HCT116 (cell line): ENCODE measurements around the gene MSI2. TPM values are rescaled to one million over a fixed set of nuclear protein-coding genes. Genes with fewer than 3 reads are reported as not detected.

Source experiments
- ATAC-seq: fragments of 200-7000 bp; cut with Tn5 transposase; 2 replicates; pipeline ENCODE4 v1.9.1; 2020; ENCODE audit warnings: mild to moderate bottlenecking, moderate library complexity
- BruUV-seq: library from RNA; stranded (reverse); fragments of 400-500 nt; replicated peaks from 2 replicates; lab custom pipeline; 2021; lab: Mats Ljungman, UMichigan
- CTCF ChIA-PET: fragments of 300-600 bp; sonication (Branson Sonifier 250); formaldehyde crosslinking; loops from one replicate; lab custom pipeline; 2021; ENCODE audit warnings: antibody characterized with exemption; lab: Charles Lee
- POLR2A ChIA-PET: fragments of 300-600, 350-600 bp; sonication (Branson Sonifier 250); formaldehyde crosslinking; loops from one replicate; lab custom pipeline; 2021; ENCODE audit warnings: antibody characterized with exemption; lab: Charles Lee
- RAD21 ChIA-PET, 2 experiments: fragments of 300-600 bp; sonication (Branson Sonifier 250); formaldehyde crosslinking; loops; one replicate each; lab custom pipeline; 2023; ENCODE audit warnings: low total read pairs in 2 of 2; ENCODE audit not compliant: uncharacterized antibody in 2 of 2, unreplicated experiment in 2 of 2, low non-redundant PET in 1 of 2; lab: Charles Lee
- DNase-seq: peaks from one replicate; pipeline ENCODE4 v3.0.0-alpha.2; 2010; ENCODE audit warnings: low read depth, low spot score
- H2AFZ ChIP-seq: fragments of 200-600 bp; shearing (Covaris generic), sonication (generic); 2 replicates; pipeline ENCODE4 v1.6.1; 2017; ENCODE audit warnings: low read depth, mixed run types, mixed read lengths, antibody characterized with exemption, low read length; ENCODE audit not compliant: poor library complexity, severe bottlenecking
- H3K27ac ChIP-seq: 2 replicates; pipeline ENCODE4 v1.5.1; 2012; ENCODE audit warnings: low read depth, low read length
- H3K27me3 ChIP-seq: fragments of 200-600 bp; sonication (generic); 2 replicates; pipeline ENCODE4 v1.6.1; 2016; ENCODE audit warnings: mixed run types, low read length, mixed read lengths; ENCODE audit not compliant: insufficient read depth
- H3K36me3 ChIP-seq, 2 experiments: fragments of 200-500 bp in 1 of 2; fragments of 200-600 bp in 1 of 2; sonication (Bioruptor generic) in 1 of 2; sonication (generic) in 1 of 2; 2 replicates each; pipeline versions ENCODE4 v1.5.1 to v1.6.1; 2014 to 2016; ENCODE audit warnings: low read length in 2 of 2, inconsistent platforms in 1 of 2, mixed read lengths in 1 of 2, mixed run types in 1 of 2; ENCODE audit not compliant: insufficient read depth in 2 of 2, control insufficient read depth in 1 of 2
- H3K4me1 ChIP-seq, 2 experiments: fragments of 200-600 bp in 1 of 2; sonication (generic) in 1 of 2; 2 replicates each; pipeline versions ENCODE4 v1.5.1 to v1.6.1; 2012 to 2017; ENCODE audit warnings: low read length in 2 of 2, inconsistent platforms in 1 of 2, mild to moderate bottlenecking in 1 of 2, mixed read lengths in 1 of 2, mixed run types in 1 of 2, moderate library complexity in 1 of 2; ENCODE audit not compliant: insufficient read depth in 2 of 2, control insufficient read depth in 1 of 2
- H3K4me2 ChIP-seq: fragments of 200-600 bp; sonication (generic); 2 replicates; pipeline ENCODE4 v1.6.1; 2017; ENCODE audit warnings: mixed run types, low read length, mixed read lengths
- H3K4me3 ChIP-seq, 2 experiments: fragments of 200-600 bp in 1 of 2; sonication (generic) in 1 of 2; replicated peaks in 1 of 2; 2 replicates each; pipeline ENCODE4 v1.5.1; 2011 to 2016; ENCODE audit warnings: low read length in 2 of 2, control low read depth in 1 of 2, low read depth in 1 of 2, mild to moderate bottlenecking in 1 of 2, mixed read lengths in 1 of 2, mixed run types in 1 of 2
- H3K79me2 ChIP-seq: fragments of 200-600 bp; sonication (generic); 2 replicates; pipeline ENCODE4 v1.6.1; 2017; ENCODE audit warnings: mild to moderate bottlenecking, mixed run types, low read length, moderate library complexity, mixed read lengths; ENCODE audit not compliant: insufficient read depth
- H3K9ac ChIP-seq: fragments of 200-600 bp; sonication (generic); 2 replicates; pipeline ENCODE4 v1.6.1; 2016; ENCODE audit warnings: low read length, mixed read lengths
- H3K9me2 ChIP-seq: fragments of 200-600 bp; sonication (generic), shearing (Covaris generic); 2 replicates; pipeline ENCODE4 v1.6.1; 2017; ENCODE audit warnings: mixed run types, mild to moderate bottlenecking, moderate library complexity; ENCODE audit not compliant: insufficient read depth
- H3K9me3 ChIP-seq, 2 experiments: fragments of 200-500 bp in 1 of 2; fragments of 200-600 bp in 1 of 2; sonication (Bioruptor generic) in 1 of 2; sonication (generic) in 1 of 2; 2 replicates each; pipeline ENCODE4 v1.6.1; 2014 to 2017; ENCODE audit warnings: low read length in 2 of 2, mixed read lengths in 2 of 2, inconsistent platforms in 1 of 2, low read depth in 1 of 2, mild to moderate bottlenecking in 1 of 2, mixed run types in 1 of 2, moderate library complexity in 1 of 2; ENCODE audit not compliant: control insufficient read depth in 1 of 2, insufficient read depth in 1 of 2
- H4K20me1 ChIP-seq: fragments of 200-600 bp; sonication (generic), shearing (Covaris generic); 2 replicates; pipeline ENCODE4 v1.6.1; 2017; ENCODE audit warnings: mixed run types, mild to moderate bottlenecking, moderate library complexity; ENCODE audit not compliant: insufficient read depth
- CTCF ChIP-seq, 3 experiments: fragments of 200-600 bp in 1 of 3; sonication (generic) in 1 of 3; IDR thresholded peaks in 2 of 3; conservative IDR thresholded peaks in 1 of 3; 2 replicates each; pipeline ENCODE4 v1.5.1; 2012 to 2017; ENCODE audit warnings: low read depth in 2 of 3, low read length in 2 of 3, antibody characterized with exemption in 1 of 3, borderline replicate concordance in 1 of 3, control low read depth in 1 of 3, mild to moderate bottlenecking in 1 of 3, mixed read lengths in 1 of 3, mixed run types in 1 of 3, moderate library complexity in 1 of 3; ENCODE audit not compliant: insufficient read depth in 1 of 3
- ELF1 ChIP-seq: IDR thresholded peaks from 2 replicates; pipeline ENCODE4 v1.6.1; 2012; ENCODE audit warnings: low read depth, borderline replicate concordance
- EZH2 ChIP-seq: fragments of 200-600 bp; sonication (generic); IDR thresholded peaks from 2 replicates; pipeline ENCODE4 v1.6.1; 2017; ENCODE audit warnings: antibody characterized with exemption, mixed run types
- JUND ChIP-seq: IDR thresholded peaks from 2 replicates; pipeline ENCODE4 v1.6.1; 2012
- REST ChIP-seq: IDR thresholded peaks from 2 replicates; pipeline ENCODE4 v1.6.1; 2012; ENCODE audit warnings: low read depth
- YY1 ChIP-seq: IDR thresholded peaks from 2 replicates; pipeline ENCODE4 v1.6.1; 2011; ENCODE audit warnings: low read length, low read depth, moderate library complexity, mild to moderate bottlenecking; ENCODE audit not compliant: insufficient replicate concordance; ENCODE audit errors: extremely low read depth
- intact Hi-C: fragments of 100-400 bp; cut with micrococcal nuclease; formaldehyde crosslinking; loops from 2 replicates; pipeline ENCODE4 v1.10.0; 2022
- total RNA-seq: library from RNA; stranded (reverse); gene quantifications from one replicate; pipeline ENCODE4 v1.2.1, GENCODE V29; 2021; ENCODE audit not compliant: unreplicated experiment

The MSI2 gene
- total RNA-seq, 1 experiment from 2014 or later, result 137 TPM

GRCh38 chr17:57425903-57426880, 169.9 kb downstream of the MSI2 start:
- Histone ChIP-seq H3K4me1 (peaks cover 54 to 59% of the 10 kb centered on the region in 2 experiments), H4K20me1 (no peaks in the 10 kb centered on the region), H3K27me3 (no peaks in the 10 kb centered on the region), H2AFZ (no peak overlapping the region), H3K79me2 (peaks cover 13% of the 10 kb centered on the region; the same call in 1 of the 2 replicates), H3K27ac (peak overlapping the region; percentile 78), H3K4me3 (no peak overlapping the region), H3K9me2 (no peaks in the 10 kb centered on the region), H3K4me2 (peak overlapping the region; percentile 79), H3K9me3 (no peaks in the 10 kb centered on the region), H3K9ac (0 out of 2 replicates have a peak overlapping the region, but pooled peaks have one; percentile 19), H3K36me3 (no peaks in the 10 kb centered on the region)
- DNase-seq, result no peak
- intact Hi-C loops, result no loop called here
- CTCF ChIA-PET, result interaction anchor here (1.1 kb wide), 1 partner anchor 183 kb away, joined by 3 read pairs; no protein-coding TSS in a partner anchor
- TF ChIP-seq REST (no peak), EZH2 (no peak)
- POLR2A ChIA-PET, result no interaction called here
- no TSS peak for BruUV-seq
- no peak for ATAC-seq
- RAD21 ChIA-PET, result no interaction called here

GRCh38 chr17:57429966-57430365, 173.6 kb downstream of the MSI2 start:
- Histone ChIP-seq H3K27me3 (no peaks in the 10 kb centered on the region), H3K9me3 (no peaks in the 10 kb centered on the region), H3K27ac (no peak overlapping the region), H2AFZ (no peak overlapping the region), H3K4me3 (no peak overlapping the region), H3K36me3 (no peaks in the 10 kb centered on the region), H3K79me2 (peaks cover 18% of the 10 kb centered on the region; the same call in 1 of the 2 replicates), H3K4me1 (peaks cover 17 to 24% of the 10 kb centered on the region in 2 experiments), H4K20me1 (no peaks in the 10 kb centered on the region), H3K9ac (no peak overlapping the region), H3K9me2 (no peaks in the 10 kb centered on the region), H3K4me2 (no peak overlapping the region)
- DNase-seq (no peak), ATAC-seq (no peak)
- BruUV-seq, result no TSS peak
- intact Hi-C loops, result no loop called here
- ChIA-PET CTCF (no interaction called here), RAD21 (no interaction called here), POLR2A (no interaction called here)
- TF ChIP-seq ELF1 (no peak), CTCF (IDR thresholded peaks at IDR 0.05 in 2 of 3, conservative IDR thresholded peaks at IDR 0.05 in 1 of 3; ENCODE audit: borderline replicate concordance in 1 of 3, insufficient read depth in 1 of 3, low read depth in 2 of 3, low read length in 2 of 3) (no peak), YY1 (no peak), REST (no peak), EZH2 (no peak), JUND (no peak)
